ENCODE measurements around the gene MCF2L2.

MCF2L2 gene

DNA sequence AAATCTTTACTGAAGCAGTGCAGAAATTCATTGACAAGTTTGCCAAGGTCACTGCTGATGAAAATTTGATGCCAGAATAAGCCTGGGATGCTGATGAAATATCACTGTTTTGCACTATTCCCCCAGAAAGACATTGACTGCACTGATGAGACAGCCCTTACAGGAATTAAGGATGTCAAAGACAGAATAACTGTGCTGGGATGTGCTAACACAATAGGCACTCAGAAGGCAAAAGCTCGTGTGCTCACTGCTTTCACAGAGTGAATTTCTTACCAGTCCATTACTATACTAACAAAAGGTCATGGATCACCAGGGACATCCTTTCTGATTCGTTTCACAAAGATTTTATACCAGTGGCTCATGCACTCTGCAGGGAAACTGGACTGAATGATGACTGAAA is 69.4 kb downstream of the MCF2L2 start:
- no peak for DNase-seq

DNA sequence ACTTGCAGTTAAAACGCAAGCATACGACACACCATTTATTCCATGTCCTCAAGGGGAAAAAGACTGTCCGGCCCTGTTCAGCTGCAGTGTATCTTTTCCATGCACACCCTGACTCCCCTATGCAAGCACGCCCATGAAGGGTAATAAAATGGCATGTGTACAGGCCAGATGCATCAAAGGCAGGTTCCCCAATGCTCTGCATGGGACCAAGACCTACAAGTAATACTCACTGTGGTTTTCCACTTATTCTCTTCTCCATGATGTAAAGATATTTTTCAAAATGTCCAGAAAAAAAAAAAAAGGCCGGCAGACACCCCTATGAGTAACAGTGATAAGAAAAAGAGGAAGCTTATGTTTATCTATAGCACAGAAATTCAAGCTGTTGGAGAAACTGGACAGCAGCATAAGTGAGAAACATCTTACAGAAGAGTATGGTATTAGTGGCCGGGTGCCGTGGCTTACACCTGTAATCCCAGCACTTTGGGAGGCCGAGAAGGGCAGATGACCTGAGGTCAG is 70.8 kb downstream of the MCF2L2 start:
- DNase-seq, result no peak

DNA sequence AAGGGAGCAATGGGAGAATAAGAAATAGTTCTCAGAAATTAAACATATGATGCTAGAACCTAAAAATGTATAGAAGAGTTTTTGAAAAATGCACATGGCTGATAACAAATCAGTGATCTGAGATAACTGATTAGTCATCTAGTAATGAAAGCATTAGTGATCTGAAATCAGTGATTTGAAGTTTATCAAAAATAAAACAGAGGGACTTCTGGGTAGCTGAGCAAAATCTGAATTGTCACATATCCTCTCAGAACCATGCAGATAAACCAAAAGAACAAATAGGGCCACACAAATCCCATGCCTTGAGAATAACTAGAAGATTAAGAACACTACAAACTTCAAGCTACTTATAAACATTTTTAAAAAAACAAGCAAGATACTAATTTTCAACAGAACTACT is 71.5 kb downstream of the MCF2L2 start:
- DNase-seq, result no peak

DNA sequence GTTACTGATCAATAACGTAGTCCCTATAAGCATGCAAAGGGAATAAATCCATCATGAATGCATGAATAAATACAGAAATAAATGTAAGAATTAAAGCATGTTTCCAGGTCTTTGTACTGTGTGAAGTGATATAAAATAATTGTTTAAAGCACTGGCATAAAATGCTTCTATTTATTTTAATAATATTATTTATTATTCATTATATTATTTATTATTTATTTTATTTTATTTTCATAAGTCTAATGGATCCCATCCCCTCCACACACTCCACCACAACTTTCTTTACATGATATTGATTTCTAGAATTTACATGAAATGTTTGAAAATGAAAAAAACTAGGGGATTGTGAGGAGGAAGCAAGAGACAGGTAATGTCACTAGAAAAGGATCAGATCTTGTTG is 73.5 kb downstream of the MCF2L2 start:
- no peak for DNase-seq

DNA sequence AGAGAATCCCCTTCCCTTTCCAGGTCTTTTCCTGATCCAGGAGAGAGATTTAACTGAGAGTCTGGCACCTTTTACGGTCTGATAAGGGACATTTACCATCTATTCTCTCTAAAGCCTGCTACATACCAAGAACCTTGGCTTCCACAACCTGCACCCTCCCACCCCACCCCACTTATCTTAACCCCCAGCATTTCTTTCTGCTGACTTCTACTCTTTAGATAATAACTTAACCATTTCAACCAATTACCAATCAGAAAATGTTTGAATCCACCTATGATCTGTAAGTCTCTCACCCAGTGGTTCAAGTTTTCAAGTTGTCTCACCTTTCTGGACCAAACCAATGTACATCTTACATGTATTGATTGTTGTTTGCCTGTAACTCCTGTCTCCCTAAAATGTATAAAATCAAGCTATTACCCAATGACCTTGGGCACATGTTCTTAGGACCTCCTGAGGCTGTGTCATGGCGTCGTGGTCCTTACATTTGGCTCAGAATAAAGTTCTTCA is 74.0 kb downstream of the MCF2L2 start:
- DNase-seq, result no peak

DNA sequence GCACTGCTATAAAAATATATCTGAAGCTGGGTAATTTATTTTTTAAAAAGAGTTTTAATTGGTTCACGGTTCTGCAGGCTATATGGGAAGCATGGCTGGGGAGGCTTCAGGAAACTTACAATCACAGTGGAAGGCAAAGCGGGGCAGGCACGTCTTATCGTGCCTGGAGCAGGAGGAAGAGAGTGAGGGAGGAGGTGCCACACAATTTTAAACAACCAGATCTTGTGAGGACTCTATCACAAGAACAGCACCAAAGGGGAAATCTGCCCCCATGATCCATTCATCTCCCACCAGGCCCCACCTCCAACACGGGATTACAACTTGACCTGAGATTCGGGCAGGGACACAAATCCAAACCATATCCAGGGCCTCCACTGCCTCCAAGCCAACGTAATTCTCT is 75.0 kb downstream of the MCF2L2 start:
- DNase-seq, result no peak

DNA sequence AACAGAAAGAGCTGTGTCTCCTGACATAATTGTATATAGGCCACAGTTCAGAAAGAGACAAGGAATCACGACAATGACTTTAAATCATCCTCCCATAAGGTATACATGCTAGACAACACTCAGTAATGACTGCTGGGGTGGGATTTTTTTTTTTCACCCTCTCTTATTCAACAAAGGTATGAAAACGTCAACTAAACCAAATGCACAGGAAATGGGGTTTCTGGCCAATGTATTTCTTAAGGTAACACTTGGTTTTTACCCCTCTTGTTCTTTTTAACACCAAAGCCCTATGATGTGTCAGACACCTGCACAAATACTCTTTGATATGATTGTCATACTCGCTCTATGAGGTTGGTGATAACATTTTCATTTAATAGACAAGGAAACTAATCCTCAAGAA is 78.3 kb downstream of the MCF2L2 start:
- DNase-seq, result no peak

DNA sequence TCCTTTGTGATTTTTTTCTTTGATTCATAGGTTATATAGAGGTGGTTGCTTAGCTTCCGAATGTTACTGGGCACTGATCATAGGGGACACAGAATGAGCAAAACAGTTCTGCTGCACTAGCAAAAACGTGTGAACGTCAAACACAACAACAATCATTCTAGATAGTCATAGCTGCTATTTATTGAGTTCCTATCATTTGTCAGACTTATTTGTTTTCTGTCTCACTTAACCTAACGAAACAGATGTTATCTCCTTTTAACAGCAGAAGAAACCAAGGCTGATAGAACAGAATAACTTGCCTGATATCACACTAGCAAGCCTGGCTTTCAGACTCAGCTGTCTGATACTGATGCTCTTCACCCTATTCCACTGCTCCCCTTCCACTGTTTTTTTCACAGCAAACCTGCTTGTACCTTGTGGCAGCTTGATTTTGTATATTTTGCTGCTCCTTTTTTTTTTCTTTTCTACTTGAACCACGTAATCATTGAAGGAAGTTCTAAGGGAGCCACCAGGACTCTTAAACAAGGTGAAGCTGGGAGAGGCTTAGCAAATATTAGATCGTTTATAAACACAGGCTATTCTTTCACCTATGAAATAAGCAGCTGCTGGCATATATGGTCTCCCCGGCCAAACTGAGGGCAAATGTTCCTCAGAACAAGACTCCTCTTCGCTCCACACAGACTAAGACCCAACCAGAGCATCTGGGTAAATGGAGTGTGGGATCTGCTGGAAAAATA is 78.8 kb downstream of the MCF2L2 start:
- DNase-seq, result no peak

DNA sequence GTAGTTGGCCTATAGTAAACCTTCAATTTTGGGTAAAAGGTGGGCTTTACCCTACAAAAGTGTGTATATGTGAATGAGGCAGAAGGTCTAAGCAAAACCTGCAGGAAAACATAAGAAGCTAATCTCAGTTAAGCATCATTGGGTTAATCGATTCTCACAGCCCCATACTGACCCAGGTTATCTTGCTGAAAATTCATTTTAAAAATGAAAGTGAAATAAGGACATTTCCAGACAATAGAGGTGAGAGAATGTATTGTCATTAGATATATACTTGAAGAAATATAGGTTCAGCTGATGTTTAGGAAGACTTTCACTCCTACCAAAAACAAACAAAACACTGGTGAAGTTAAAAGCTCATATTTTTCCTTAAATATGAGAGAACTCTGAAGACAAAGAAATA is 85.6 kb downstream of the MCF2L2 start:
- DNase-seq, result no peak

DNA sequence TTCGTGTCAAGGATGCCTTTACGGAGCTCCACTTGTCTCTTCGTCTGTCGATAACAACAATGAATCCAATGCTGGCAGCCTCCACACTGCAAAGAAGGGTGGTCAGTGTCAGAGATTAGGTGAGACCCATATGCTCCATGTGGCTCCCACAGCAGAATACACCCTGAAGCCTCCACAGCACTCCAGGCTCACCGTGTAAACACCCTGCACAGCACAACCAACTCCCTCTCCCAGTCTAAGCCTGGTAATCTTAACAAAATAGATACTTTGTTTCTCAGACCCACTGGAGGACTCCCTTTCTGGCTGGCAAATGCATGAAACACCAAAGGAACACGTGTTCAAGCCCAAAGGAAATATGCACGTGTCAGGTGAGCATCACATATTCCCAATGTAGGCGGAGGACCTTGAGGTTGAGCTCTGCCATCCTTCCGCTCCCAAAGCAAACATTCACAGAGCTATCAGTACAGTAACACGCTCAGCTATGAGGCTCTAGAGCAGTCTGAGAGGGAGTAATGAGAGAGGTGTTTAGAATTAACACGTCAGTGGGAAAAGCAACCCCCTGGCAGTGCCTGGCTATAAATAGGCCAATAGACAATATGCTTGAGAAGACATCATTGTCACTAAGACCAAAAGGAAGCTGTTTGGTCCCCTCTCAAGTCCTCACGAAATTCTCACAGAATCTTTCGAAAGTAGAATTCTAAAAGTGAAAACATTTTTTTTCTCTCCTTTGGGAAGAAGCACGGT is 86.7 kb downstream of the MCF2L2 start:
- no peak for DNase-seq

DNA sequence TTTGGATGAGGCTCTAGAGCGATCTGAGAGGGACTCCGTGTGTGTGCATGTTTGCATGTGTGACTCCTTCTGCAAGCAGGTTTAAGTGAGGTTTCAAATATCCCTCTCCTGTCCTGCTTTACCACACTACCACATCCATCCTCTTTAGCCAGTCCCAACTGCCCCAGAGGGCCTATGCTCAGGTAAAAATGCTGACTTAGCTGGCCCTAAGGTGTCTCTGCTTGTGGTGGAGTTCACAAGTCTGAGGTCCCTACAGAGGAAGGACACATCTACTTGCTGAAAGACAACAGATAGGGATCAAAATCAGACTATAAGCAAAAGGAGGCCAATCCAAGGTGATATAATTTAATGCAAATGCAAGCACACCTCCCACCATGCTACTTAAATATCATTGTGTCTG is 88.2 kb downstream of the MCF2L2 start:
- DNase-seq, result no peak

DNA sequence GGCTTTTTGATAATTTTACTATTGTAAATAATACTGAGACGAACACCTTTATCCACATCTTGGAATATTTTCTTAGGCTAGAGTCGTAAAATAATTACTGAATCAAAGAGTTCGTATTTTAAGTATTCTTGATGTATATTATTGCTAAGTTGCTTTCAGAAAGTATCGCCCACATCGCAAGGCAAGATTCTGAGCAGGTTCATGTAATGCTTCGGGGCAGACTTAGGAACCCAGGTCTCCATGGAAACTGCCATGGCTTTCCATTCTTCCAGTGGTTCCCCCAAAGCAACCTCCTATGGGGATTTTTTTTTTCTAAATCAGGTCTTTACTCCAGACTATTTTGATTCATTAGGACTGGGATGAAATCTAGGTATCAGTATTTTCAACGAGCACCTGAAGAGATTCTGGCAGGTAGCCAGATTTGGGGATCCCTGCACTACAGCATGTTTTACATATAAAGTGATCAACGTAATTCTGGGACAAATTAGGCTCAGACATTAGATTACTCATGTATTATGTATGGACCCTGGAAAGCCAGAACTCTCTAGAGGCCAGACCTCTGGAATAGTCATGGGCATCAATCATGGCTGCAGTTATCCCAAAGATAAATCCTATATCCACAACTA is 88.8 kb downstream of the MCF2L2 start:
- DNase-seq, result no peak

DNA sequence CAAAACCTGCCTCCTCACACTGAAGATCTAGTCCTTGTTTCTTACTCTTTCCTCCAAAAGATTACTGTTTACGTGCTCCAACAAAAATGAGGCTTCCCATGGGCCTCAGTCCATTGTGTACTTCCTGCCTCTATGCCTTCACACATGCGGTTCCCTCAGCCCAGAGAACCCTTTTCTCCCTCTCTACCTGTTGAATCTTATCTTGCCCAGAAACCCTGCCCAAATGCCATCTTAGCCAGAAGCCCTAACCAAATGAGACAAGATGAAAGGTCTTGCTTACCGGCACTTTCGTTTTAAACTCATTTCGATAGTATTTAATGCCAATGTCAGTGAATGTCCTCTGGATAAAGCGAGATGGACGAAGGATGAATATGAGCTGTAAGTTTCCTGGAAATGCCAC is 89.9 kb downstream of the MCF2L2 start:
- no peak for DNase-seq

DNA sequence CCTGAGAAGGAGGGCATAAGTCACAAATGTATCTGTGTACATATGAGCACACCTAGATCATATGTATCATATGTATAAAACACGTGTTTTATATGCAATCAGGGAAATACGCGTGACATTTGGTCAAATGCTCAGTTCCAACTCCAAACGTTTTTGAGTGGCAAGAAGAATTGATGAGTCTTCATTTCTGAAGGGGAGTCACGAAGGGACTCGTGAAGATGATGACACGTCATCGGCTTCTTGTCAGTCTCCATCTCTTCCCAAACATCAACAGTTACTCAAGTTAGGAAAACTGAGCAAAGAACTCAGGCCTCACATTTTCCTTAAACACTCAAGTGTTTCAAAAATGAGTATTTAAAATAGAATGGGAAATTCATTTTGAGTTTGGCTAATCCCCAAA is 95.9 kb downstream of the MCF2L2 start:
- no peak for DNase-seq

DNA sequence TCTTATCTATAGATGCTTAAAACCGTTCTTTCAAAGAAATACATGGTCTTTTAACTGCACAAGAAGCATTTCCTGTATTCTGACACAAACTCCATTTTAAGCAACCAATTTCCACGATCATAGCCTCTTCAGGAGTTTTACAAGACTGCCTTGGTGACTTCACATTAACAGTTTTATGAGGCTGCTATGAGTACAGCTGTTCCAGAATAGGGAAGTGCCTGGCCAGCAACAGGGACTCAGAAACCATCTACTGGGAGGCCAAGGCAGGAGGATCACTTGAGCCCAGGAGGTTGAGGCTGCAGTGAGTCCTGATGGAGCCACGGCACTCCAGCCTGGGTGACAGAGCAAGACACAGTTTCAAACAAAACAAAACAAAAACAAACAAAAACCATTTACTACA is 96.9 kb downstream of the MCF2L2 start:
- no peak for DNase-seq

DNA sequence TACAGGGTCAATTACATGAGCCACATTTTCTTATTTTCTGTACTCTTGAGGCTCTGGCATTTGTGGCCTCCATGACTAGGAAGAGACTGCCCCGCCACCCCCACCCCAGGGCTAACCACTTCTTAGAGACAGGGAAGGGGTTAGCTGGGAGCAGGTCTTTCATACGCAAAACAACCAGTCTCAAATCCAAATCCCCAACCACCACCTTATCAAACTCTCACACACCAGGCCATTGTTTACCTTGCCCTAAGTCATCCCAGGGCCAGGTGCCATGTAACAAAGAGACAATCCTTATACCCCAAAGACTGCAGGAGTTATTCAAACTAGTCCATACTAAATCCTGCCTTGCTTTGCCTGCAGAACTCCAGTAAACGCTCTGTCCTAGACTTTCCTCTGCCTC is 97.5 kb downstream of the MCF2L2 start:
- DNase-seq, result no peak

DNA sequence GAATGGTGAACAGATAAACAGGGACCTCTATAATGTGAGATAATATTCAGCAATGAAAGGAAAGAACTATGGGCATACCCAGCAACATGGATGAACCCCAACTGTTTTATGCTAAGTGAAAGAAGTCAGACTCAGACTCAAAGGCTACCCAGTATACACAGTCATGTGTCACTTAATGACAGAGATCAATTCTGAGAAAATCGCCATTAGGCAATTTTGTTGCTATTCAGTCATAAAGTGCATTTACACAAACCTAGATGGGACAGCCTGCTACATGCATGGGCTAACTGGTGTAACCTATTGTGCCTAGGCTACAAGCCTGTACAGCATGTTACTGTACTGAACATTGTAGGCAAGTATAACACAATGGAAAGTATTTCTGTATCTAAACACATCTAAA is 98.9 kb downstream of the MCF2L2 start:
- DNase-seq, result no peak

DNA sequence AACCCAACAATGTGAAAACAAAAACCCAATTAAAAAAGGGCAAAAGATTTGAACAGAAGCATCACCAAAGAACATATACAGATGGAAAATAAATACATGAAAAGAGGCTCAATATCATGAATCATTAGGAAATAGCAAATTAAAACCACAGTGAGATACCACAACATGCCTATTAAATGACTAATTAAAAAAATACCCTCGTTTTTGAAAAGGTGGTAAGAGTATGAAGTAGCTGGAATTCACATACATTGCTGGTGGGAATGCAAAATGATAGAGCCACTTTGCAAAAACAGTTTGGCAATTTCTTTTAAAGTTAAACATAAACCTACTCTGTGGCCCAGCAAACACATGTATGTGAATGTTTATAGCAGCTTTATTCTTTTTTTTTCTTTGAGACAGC is 99.6 kb downstream of the MCF2L2 start:
- DNase-seq, result no peak

DNA sequence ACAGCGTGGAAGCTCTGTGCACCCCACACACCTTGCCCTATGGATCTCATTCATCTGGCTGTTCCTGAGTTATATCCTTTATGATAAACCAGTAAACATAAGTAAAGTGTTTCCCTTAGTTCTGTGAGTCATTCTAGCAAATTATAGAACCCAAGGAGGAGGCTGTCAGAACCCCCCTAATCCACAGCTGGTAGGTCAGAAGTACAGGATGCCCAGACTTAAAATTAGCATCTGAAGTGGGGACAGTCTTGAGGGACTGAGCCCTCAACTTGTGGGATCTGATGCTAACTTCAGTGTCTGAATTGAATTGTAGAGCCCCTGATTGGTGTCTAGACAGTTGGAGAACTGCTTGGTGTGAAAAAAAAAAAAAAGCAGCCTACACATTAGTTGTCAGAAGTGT is 100.3 kb downstream of the MCF2L2 start:
- no peak for DNase-seq

DNA sequence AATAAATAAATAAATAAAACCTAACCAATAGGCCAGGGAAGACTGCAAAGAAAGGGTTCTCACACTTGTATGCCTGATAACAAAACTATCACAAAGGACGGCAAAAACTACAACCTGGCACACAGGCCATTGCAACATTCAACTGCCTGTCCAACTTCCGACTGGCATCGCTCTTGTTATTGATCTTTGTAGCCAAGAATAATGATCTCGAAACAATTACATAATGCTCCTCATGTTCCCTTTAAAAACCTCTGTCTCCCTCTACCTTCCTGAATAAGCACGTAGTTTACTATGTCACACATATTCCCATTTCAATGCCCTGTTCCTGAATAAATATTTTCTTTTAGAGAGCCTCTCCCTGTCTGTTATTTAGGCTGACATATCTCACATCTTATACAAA is 101.1 kb downstream of the MCF2L2 start:
- DNase-seq, result no peak

DNA sequence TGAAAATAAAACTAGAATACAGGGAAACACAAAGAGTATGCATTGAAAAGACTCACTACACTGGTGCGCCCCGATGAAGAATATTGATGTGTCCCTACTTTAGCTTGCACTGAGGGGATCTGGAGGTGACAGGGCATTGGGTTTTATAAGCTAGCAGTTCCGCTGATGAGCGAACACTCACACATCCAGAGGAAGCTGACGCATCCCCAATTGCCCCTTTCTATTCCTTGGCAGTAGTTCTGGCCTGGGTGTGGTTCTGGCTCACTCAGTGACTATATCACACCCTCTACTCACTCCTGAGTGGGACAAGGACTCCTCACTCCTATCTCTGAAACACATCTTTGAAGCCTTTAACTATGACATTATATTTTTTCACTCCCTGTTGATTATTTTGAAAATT is 104.3 kb downstream of the MCF2L2 start:
- no peak for DNase-seq

DNA sequence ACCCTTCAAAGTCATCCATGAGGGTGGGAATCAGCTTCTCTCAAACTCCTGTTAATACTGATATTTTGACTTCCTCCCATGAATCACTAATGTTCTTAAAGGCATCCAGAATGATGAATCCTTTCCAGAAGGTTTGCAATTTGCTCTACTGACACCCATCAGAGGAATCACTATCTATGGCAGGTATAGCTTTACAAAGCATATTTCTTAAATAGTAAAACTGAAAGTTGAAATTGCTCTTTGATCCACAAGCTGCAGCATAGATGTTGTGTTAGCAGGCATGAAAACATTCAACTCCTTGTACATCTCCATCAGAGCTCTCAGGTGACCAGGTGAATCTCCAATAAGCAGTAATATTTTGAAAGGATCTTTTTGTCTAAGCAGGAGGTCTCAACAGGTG is 109.0 kb downstream of the MCF2L2 start:
- DNase-seq, result no peak

DNA sequence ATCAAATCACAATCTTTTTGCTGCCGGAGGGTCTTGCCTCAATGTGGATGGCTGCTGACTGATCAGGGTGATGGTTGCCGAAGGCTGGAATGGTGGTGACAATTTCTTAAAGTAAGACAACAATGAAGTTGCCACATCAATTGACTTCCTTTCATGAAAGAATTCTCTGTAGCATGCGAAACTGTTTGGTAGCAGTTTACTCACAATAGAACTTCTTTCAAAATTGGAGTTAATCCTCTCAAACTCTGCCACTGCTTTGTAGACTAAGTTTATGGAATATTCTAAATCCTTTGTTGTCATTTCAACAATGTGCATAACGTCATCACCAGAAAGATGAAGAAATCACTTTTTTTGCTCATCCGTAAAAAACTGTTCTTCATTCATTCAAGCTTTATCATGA is 109.5 kb downstream of the MCF2L2 start:
- no peak for DNase-seq
